Brain microvascular endothelial cell (primary cell): ENCODE results near the gene NFE2.

Experiments
- DNase-seq: peaks from one replicate; pipeline ENCODE4 v3.0.0-alpha.2; 2020
- H3K27ac ChIP-seq: fragments of 250-450 bp; sonication (Bioruptor Pico); 2 replicates; pipeline ENCODE4 v1.5.1; 2020; ENCODE audit warnings: mild to moderate bottlenecking, moderate library complexity
- H3K27me3 ChIP-seq: fragments of 250-450 bp; sonication (Bioruptor Pico); replicated peaks from 2 replicates; pipeline ENCODE4 v1.5.1; 2020; ENCODE audit warnings: mild to moderate bottlenecking
- H3K36me3 ChIP-seq: fragments of 250-450 bp; sonication (Bioruptor Pico); replicated peaks from 2 replicates; pipeline ENCODE4 v1.5.1; 2020; ENCODE audit warnings: mild to moderate bottlenecking
- H3K4me3 ChIP-seq: 2 replicates; pipeline ENCODE4 v1.5.1; 2011; ENCODE audit warnings: low read depth, mild to moderate bottlenecking, control low read depth, low read length, moderate library complexity
- in situ Hi-C: cut with HindIII; loops from 2 replicates; pipeline ENCODE4 v1.10.0; 2017; ENCODE audit warnings: low sequenced_read_pairs, low pct_ligation_motif_present
- TF ChIP-seq, protein P1 (sequence below): IDR thresholded peaks from 2 replicates; pipeline ENCODE4 v1.5.1; 2011; ENCODE audit warnings: low read depth, mild to moderate bottlenecking, moderate library complexity, low read length, control low read depth, inconsistent platforms; ENCODE audit errors: missing control alignments

Gene NFE2

DNA sequence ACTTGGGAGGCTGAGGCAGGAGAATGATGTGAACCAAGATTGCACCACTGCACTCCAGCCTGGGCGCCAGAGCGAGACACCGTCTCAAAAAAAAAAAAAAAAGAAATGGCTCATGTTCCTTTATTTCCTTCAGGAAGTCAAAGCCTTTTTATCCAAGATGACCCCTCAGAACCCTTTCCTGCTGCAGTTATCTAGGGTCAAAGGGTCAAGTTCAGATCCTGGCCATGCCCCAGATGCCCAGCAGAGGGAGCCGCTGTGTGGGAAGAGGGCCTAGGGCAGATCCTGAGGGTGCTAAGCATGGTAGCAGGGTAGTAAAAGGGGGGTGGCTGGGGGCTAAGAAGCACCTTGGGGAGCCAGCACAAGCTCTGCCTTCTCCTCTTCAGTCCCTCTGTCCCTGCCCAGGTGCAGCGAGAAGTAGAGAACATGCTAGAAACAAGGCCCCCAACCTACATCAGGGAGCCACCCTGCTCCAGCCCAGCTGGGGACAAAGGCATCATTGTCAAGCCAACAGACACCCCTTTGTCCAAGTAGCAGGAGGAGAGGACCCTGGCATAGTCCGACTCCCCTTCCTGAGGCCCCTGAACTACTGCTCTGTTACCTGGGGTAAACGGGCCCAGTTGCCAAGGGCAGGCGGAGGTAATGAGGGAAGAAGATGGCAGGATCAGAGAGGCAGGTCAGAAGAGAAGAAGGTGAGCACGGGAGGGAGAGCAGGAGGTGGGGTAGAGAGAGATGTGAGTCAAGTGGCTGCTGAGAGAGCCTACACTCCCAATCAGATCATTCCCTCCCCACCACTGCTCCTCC lies 6.5 kb downstream of the NFE2 start:
- H3K4me3 ChIP-seq, result no peak overlapping the region
- H3K27me3 ChIP-seq, result peaks cover 9% of the 10 kb centered on the region
- H3K36me3 ChIP-seq, result no peaks in the 10 kb centered on the region
- H3K27ac ChIP-seq, result no peak overlapping the region
- TF ChIP-seq, protein P1, sequence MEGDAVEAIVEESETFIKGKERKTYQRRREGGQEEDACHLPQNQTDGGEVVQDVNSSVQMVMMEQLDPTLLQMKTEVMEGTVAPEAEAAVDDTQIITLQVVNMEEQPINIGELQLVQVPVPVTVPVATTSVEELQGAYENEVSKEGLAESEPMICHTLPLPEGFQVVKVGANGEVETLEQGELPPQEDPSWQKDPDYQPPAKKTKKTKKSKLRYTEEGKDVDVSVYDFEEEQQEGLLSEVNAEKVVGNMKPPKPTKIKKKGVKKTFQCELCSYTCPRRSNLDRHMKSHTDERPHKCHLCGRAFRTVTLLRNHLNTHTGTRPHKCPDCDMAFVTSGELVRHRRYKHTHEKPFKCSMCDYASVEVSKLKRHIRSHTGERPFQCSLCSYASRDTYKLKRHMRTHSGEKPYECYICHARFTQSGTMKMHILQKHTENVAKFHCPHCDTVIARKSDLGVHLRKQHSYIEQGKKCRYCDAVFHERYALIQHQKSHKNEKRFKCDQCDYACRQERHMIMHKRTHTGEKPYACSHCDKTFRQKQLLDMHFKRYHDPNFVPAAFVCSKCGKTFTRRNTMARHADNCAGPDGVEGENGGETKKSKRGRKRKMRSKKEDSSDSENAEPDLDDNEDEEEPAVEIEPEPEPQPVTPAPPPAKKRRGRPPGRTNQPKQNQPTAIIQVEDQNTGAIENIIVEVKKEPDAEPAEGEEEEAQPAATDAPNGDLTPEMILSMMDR, result peak; percentile 88
- in situ Hi-C loops, result loop anchor here (5.0 kb wide), 1 partner anchor 68 kb away; the partner anchor contains the start of gene GPR84
- DNase-seq, result no peak

- H3K27ac ChIP-seq, result no peak overlapping the region
- no peak overlapping the region for H3K4me3 ChIP-seq
- H3K27me3 ChIP-seq, result no peaks in the 10 kb centered on the region
- TF ChIP-seq, protein P1, result no peak
- in situ Hi-C loops, result loop anchor here (5.0 kb wide), 1 partner anchor 69 kb away; the partner anchor contains the start of gene GPR84
- no peak for DNase-seq
- peaks cover under 1% of the 10 kb centered on the region for H3K36me3 ChIP-seq
Observed at GRCh38 chr12:54292931-54293241, 7.9 kb downstream of the NFE2 start.

DNA sequence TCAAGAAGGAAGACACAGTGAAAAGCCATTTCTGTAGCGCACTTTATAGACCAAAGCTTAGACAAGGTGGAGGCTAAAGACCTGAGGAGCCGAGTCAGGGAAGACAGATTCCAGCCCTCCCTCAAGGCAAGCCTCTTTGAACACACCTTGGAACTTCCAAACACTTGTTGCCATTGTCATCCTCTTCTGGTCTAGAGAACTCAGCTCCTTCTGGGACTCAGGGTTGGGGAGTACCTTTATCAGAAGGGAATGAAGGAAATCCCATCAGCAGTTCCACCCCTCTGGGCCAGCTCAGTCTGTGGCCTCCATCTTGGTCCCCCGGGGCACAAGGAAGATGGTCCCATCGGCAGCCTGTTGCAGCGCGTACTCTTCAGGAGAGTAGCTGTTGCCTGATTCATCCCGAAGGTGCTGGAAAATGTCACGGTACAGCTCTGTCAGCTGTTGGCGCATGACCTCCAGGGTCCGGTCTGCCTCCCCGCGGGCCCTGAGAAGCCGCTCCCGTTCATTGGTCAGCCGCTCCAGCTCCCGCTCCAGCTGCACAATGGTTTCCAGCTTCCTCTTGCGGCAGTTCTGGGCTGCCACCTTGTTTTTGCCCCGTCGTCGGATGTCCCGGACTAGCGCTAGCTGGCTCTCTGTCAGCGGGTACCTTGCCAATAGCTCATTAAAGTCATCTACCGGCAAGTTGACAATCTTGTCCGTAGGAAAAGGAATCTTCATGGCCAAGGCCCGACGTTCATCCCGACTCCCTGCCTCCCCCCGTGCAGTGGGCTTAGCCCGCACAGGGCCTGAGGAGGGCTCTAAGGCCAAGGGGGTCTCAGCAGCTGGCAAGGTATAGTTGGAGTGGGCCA lies 8.5 kb downstream of the NFE2 start:
- Histone ChIP-seq H3K27me3 (no peaks in the 10 kb centered on the region), H3K27ac (no peak overlapping the region), H3K4me3 (no peak overlapping the region), H3K36me3 (peaks cover 6% of the 10 kb centered on the region)
- DNase-seq, result no peak
- TF ChIP-seq, protein P1, result no peak
- in situ Hi-C loops, result loop anchor here (5.0 kb wide), 1 partner anchor 70 kb away; the partner anchor contains the start of gene GPR84

DNA sequence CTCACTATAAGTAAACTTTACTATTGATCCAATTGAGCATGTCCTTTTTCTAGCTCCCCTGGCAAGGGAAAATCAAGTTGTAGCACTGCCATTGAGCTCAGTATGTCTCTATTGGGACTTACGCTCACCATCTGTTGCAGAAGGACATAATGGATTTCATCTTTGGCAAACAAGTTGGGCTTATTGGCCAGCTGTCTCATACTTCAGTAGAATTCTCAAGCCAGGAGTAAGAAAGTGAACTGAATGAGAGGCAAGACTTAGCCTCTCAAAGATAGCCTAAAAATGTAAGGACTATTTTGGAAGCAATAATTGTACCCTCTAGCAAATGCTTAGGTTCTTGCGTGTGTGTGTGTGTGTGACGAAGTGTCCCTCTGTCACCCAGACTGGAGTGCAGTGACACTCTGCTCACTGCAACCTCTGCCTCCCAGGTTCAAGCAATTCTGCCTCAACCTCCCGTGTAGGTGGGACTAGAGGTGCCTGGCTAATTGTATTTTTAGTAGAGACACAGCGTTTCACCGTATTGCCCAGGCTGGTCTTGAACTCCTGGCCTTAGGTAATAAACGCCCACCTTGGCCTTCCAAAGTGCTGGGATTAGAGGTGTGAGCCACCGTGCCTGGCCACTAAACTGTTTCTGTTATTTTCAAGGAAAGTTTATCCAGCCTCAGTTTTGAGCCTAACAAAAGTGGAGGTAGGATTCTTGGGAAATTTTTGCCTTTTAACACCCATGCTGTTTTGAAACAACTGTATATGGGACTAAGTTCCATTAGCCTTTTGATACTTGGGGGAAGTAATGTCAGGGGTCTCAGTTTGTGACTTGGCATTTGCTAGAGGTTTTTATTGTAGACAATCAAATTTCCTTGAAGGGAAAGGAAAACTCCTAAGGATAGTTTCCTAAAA lies 13.3 kb downstream of the NFE2 start:
- Histone ChIP-seq H3K27ac (no peak overlapping the region), H3K27me3 (no peaks in the 10 kb centered on the region), H3K4me3 (no peak overlapping the region), H3K36me3 (peaks cover 48% of the 10 kb centered on the region)
- DNase-seq, result no peak
- in situ Hi-C loops, result no loop called here
- TF ChIP-seq, protein P1, result no peak
